ENCODE data around the gene KDM4F. TPM values are rescaled to one million over a fixed set of nuclear protein-coding genes. Genes with fewer than 3 reads are reported as not detected.

Gene KDM4F
- total RNA-seq, 6 experiments from 2014 or later = not detected

GRCh38 chr11:95093548-95093947 is 44.3 kb downstream of the KDM4F start:
- ATAC-seq = no peak
- no peaks in the 10 kb centered on the region for H3K9me3 ChIP-seq
- intact Hi-C loops (cut with DNase I) = no loop called here
- DNase-seq = no peak
- 74% methylated on average over 3 of the region's 3 CpGs for WGBS (ENCODE audit: insufficient coverage, low coverage, low lambda C conversion rate, missing lambda C conversion rate)
- no peak overlapping the region for H3K27ac ChIP-seq
- H3K36me3 ChIP-seq = no peaks in the 10 kb centered on the region
- TF ChIP-seq POLR2A (IDR thresholded peaks at IDR 0.05) = no peak
- TF ChIP-seq, protein P1, sequence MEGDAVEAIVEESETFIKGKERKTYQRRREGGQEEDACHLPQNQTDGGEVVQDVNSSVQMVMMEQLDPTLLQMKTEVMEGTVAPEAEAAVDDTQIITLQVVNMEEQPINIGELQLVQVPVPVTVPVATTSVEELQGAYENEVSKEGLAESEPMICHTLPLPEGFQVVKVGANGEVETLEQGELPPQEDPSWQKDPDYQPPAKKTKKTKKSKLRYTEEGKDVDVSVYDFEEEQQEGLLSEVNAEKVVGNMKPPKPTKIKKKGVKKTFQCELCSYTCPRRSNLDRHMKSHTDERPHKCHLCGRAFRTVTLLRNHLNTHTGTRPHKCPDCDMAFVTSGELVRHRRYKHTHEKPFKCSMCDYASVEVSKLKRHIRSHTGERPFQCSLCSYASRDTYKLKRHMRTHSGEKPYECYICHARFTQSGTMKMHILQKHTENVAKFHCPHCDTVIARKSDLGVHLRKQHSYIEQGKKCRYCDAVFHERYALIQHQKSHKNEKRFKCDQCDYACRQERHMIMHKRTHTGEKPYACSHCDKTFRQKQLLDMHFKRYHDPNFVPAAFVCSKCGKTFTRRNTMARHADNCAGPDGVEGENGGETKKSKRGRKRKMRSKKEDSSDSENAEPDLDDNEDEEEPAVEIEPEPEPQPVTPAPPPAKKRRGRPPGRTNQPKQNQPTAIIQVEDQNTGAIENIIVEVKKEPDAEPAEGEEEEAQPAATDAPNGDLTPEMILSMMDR (IDR thresholded peaks at IDR 0.05) = no peak
- no peaks in the 10 kb centered on the region for H3K27me3 ChIP-seq
- no peak overlapping the region for H3K4me3 ChIP-seq
- peaks cover 0 to 6% (median 2%) of the 10 kb centered on the region in 4 donors for H3K4me1 ChIP-seq

DNA sequence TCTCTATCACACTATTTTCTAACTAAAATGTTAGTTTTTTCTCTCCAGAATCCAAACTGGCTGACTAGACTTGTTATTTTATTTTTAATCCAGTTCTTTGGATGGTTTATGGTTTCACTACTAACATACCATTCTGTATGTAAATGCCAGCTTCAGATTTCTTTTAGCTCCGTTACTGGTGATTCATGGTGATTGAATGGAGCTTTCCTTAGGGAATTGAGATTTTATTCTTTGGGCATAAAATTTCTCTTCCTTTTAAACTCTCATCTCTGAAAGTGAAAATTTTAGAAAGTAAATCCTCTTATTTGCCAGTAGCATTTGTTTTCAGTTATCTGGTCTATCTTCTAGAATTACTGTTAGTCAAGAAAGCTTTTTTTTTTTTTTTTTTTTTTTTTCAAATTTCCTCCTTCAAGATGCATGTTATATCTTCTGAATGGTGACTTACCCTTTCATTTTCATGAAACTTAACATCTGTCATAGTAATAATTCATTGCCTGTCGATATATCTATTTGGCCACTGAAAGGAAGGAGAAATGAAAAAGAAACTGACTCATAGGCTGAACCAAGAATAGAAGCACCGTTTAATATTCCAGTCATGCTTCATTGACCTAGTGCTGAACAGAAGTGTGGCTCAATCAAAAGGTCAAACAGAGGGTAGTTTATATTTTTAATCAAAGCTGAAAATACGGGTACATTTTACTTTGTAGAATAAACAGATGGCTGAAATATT is 46.8 kb downstream of the KDM4F start:
- 50% methylated on average over 4 of the region's 4 CpGs for WGBS (ENCODE audit: insufficient coverage, low coverage, low lambda C conversion rate, missing lambda C conversion rate)
- Histone ChIP-seq H3K27me3 (no peaks in the 10 kb centered on the region), H3K27ac (no peak overlapping the region), H3K9me3 (no peaks in the 10 kb centered on the region), H3K36me3 (no peaks in the 10 kb centered on the region), H3K4me3 (no peak overlapping the region), H3K4me1 (no peaks in the 10 kb centered on the region)
- DNase-seq (no peak), ATAC-seq (peak in 1 of 4 donors; percentile 45)
- intact Hi-C loops (cut with DNase I) = no loop called here
- TF ChIP-seq, protein P1 (IDR thresholded peaks at IDR 0.05) = no peak

GRCh38 chr11:95097209-95097608 is 48.0 kb downstream of the KDM4F start:
- H3K4me3 ChIP-seq = no peak overlapping the region
- no peaks in the 10 kb centered on the region for H3K36me3 ChIP-seq
- H3K27me3 ChIP-seq = no peaks in the 10 kb centered on the region
- TF ChIP-seq POLR2A (IDR thresholded peaks at IDR 0.05) = no peak
- TF ChIP-seq, protein P1 (IDR thresholded peaks at IDR 0.05) = no peak
- DNase-seq (no peak), ATAC-seq (no peak)
- H3K9me3 ChIP-seq = no peaks in the 10 kb centered on the region
- no peak overlapping the region for H3K27ac ChIP-seq
- no peaks in the 10 kb centered on the region for H3K4me1 ChIP-seq
- intact Hi-C loops (cut with DNase I) = no loop called here
- WGBS (ENCODE audit: insufficient coverage, low coverage, low lambda C conversion rate, missing lambda C conversion rate) = 71% methylated on average over 3 of the region's 3 CpGs

- DNase-seq = no peak
- H3K9me3 ChIP-seq = no peaks in the 10 kb centered on the region
- H3K4me1 ChIP-seq = no peaks in the 10 kb centered on the region
- WGBS (ENCODE audit: insufficient coverage, low coverage, low lambda C conversion rate, missing lambda C conversion rate) = 79% methylated on average over 3 of the region's 3 CpGs
- no peak overlapping the region for H3K4me3 ChIP-seq
- no peak overlapping the region for H3K27ac ChIP-seq
- no peaks in the 10 kb centered on the region for H3K27me3 ChIP-seq
- no peak for TF ChIP-seq POLR2A (IDR thresholded peaks at IDR 0.05)
- TF ChIP-seq, protein P1 (IDR thresholded peaks at IDR 0.05) = no peak
- no peak for ATAC-seq
- no peaks in the 10 kb centered on the region for H3K36me3 ChIP-seq
- intact Hi-C loops (cut with DNase I) = no loop called here
Measured at GRCh38 chr11:95098826-95099225, 49.6 kb downstream of the KDM4F start.

All from right lobe of liver (tissue), 6 donors.